Activated CD8-positive, alpha-beta memory T cell treated with anti-CD3 and anti-CD28 coated beads for 1 hour (primary cell): ENCODE data around the gene ACTN1.

Experiments used
- DNase-seq, 2 donors: peaks; one replicate each; pipeline ENCODE4 v3.0.0-alpha.2; 2020; ENCODE audit warnings: low read depth in 1 of 2; ENCODE audit errors: extremely low read depth in 1 of 2

Gene ACTN1

GRCh38 chr14:68891851-68892660 is 87.0 kb downstream of the ACTN1 start:
- DNase-seq = no peak

- DNase-seq = no peak
Observed at GRCh38 chr14:68890173-68890931, 88.8 kb downstream of the ACTN1 start.

- no peak for DNase-seq
Observed at GRCh38 chr14:68888883-68889282, 90.2 kb downstream of the ACTN1 start.

GRCh38 chr14:68888025-68888850 is 90.9 kb downstream of the ACTN1 start:
- DNase-seq = no peak

GRCh38 chr14:68886109-68886434 is 93.0 kb downstream of the ACTN1 start:
- DNase-seq = no peak

- no peak for DNase-seq
Observed at GRCh38 chr14:68885226-68886108, 93.6 kb downstream of the ACTN1 start.

- DNase-seq = no peak
Observed at GRCh38 chr14:68884031-68885030, 94.8 kb downstream of the ACTN1 start.

GRCh38 chr14:68882235-68882634 is 96.9 kb downstream of the ACTN1 start:
- DNase-seq = no peak

- DNase-seq = no peak
Observed at GRCh38 chr14:68881396-68881795, 97.7 kb downstream of the ACTN1 start.

- no peak for DNase-seq
Observed at GRCh38 chr14:68880581-68881105, 98.5 kb downstream of the ACTN1 start.

GRCh38 chr14:68879841-68880575 is 99.1 kb downstream of the ACTN1 start:
- DNase-seq = no peak

- no peak for DNase-seq
Observed at GRCh38 chr14:68879321-68879781, 99.8 kb downstream of the ACTN1 start.

- no peak for DNase-seq
Observed at GRCh38 chr14:68878908-68879307, 100.2 kb downstream of the ACTN1 start.

GRCh38 chr14:68877993-68878575 is 101.0 kb downstream of the ACTN1 start:
- no peak for DNase-seq

GRCh38 chr14:68876976-68877375 is 102.1 kb downstream of the ACTN1 start:
- DNase-seq = no peak

- DNase-seq = no peak
Observed at GRCh38 chr14:68874746-68875155, 104.4 kb downstream of the ACTN1 start.

- DNase-seq = no peak
Observed at GRCh38 chr14:68873376-68873775, 105.7 kb downstream of the ACTN1 start.

GRCh38 chr14:68871392-68871791 is 107.7 kb downstream of the ACTN1 start:
- DNase-seq = no peak
